Lung (tissue), 12 donors: ENCODE data around the gene ERBIN. TPM values are rescaled to one million over a fixed set of nuclear protein-coding genes. Genes with fewer than 3 reads are reported as not detected.

Source experiments
- ATAC-seq: fragments of 200-7000 bp; cut with Tn5 transposase; one replicate; pipeline ENCODE4 v1.9.1; 2020; ENCODE audit warnings: moderate number of reproducible peaks; ENCODE audit not compliant: insufficient read depth, low FRiP score
- DNase-seq, 3 donors: peaks; one replicate each; pipeline ENCODE4 v3.0.0-alpha.2; 2013 to 2017
- H3K27ac ChIP-seq, 2 donors: one replicate each; pipeline ENCODE4 v1.5.1; 2013; ENCODE audit warnings: mild to moderate bottlenecking in 2 of 2, moderate library complexity in 2 of 2, control low read depth in 1 of 2, inconsistent platforms in 1 of 2, low read depth in 1 of 2, low read length in 1 of 2
- H3K27me3 ChIP-seq, 3 donors: one replicate each; pipeline ENCODE4 v1.5.1; 2013; ENCODE audit warnings: low read length in 2 of 3; ENCODE audit not compliant: control insufficient read depth in 3 of 3, insufficient read depth in 3 of 3
- H3K36me3 ChIP-seq, 4 donors: one replicate each; pipeline ENCODE4 v1.5.1; 2013; ENCODE audit warnings: low read length in 4 of 4, mild to moderate bottlenecking in 1 of 4, moderate library complexity in 1 of 4; ENCODE audit not compliant: control insufficient read depth in 4 of 4, insufficient read depth in 4 of 4
- H3K4me1 ChIP-seq, 5 donors: one replicate each; pipeline ENCODE4 v1.5.1; 2013; ENCODE audit warnings: low read length in 5 of 5, mild to moderate bottlenecking in 2 of 5, moderate library complexity in 1 of 5; ENCODE audit not compliant: control insufficient read depth in 5 of 5, insufficient read depth in 5 of 5
- H3K4me3 ChIP-seq: one replicate; pipeline ENCODE4 v1.5.1; 2013; ENCODE audit warnings: mild to moderate bottlenecking, control low read depth, moderate library complexity
- H3K9ac ChIP-seq, 2 donors: one replicate each; pipeline ENCODE4 v1.5.1; 2013; ENCODE audit warnings: low read length in 2 of 2, control low read depth in 1 of 2; ENCODE audit not compliant: insufficient read depth in 1 of 2
- H3K9me3 ChIP-seq, 4 donors: one replicate each; pipeline ENCODE4 v1.5.1; 2013; ENCODE audit warnings: low read length in 3 of 4, mild to moderate bottlenecking in 1 of 4, moderate library complexity in 1 of 4; ENCODE audit not compliant: control insufficient read depth in 4 of 4, insufficient read depth in 3 of 4
- CTCF ChIP-seq: IDR thresholded peaks from 2 replicates; pipeline ENCODE4 v1.5.1; 2012; ENCODE audit warnings: mild to moderate bottlenecking; ENCODE audit errors: control extremely low read depth, extremely low read depth
- WGBS, 2 donors: extraction: QIAGEN DNeasy Blood & Tissue Kit; methylation state at CpG; one replicate each; pipeline ENCODE4 v1.1.7; 2013; 5-methylcytosine and 5-hydroxymethylcytosine counted together
- polyA plus RNA-seq, 2 donors: library from polyadenylated mRNA; stranded (reverse); fragments of 200-250 nt; gene quantifications; one replicate each; pipeline ENCODE4 v1.2.1, GENCODE V29; 2013
- total RNA-seq, 2 donors: library from RNA; depleted of rRNA in 1 of 2; stranded (reverse); fragments of >200 nt in 1 of 2; gene quantifications; one replicate each; pipeline ENCODE4 v1.2.1, GENCODE V29; 2014 to 2021
- donor health status: control.
- donor health status: control.
- donor health status: Bipolar disorder and iron deficiency.
- donor health status: healthy.
- donor health status: DM: yes; HTN: yes; CAD: no.

The ERBIN gene
- total and polyA plus RNA-seq, 4 donors, result 13.8 to 235 (median 41.9) TPM

GRCh38 chr5:65892801-65893200 lies 33.6 kb upstream of the ERBIN start:
- no peak for ATAC-seq
- no peak for DNase-seq
- Histone ChIP-seq H3K4me3 (no peak overlapping the region), H3K36me3 (no peaks in the 10 kb centered on the region), H3K4me1 (no peaks in the 10 kb centered on the region), H3K27me3 (peaks cover 0 to 4% (median 0%) of the 10 kb centered on the region in 3 donors), H3K9me3 (peaks cover 0 to 2% (median 0%) of the 10 kb centered on the region in 4 donors), H3K27ac (no peak overlapping the region), H3K9ac (no peak overlapping the region)
- TF ChIP-seq CTCF, result no peak
- 83 to 94% methylated on average over 1 of the region's 1 CpG for WGBS, 2 donors

GRCh38 chr5:65893749-65894430 lies 32.5 kb upstream of the ERBIN start:
- Histone ChIP-seq H3K9me3 (no peaks in the 10 kb centered on the region), H3K9ac (no peak overlapping the region), H3K4me1 (no peaks in the 10 kb centered on the region), H3K4me3 (no peak overlapping the region), H3K27me3 (peaks cover 0 to 4% (median 0%) of the 10 kb centered on the region in 3 donors), H3K27ac (no peak overlapping the region), H3K36me3 (no peaks in the 10 kb centered on the region)
- WGBS, 2 donors, result 85 to 96% methylated on average over 9 of the region's 9 CpGs
- TF ChIP-seq CTCF, result no peak
- ATAC-seq (no peak), DNase-seq (no peak)

GRCh38 chr5:65895891-65896290 lies 30.5 kb upstream of the ERBIN start:
- no peak for TF ChIP-seq CTCF
- H3K4me3 ChIP-seq, result no peak overlapping the region
- ATAC-seq, result no peak
- peaks cover 0 to 4% (median 0%) of the 10 kb centered on the region in 3 donors for H3K27me3 ChIP-seq
- WGBS, 2 donors, result 91 to 95% methylated on average over 3 of the region's 3 CpGs
- no peaks in the 10 kb centered on the region for H3K36me3 ChIP-seq
- no peaks in the 10 kb centered on the region for H3K4me1 ChIP-seq
- no peak for DNase-seq
- no peak overlapping the region for H3K27ac ChIP-seq
- H3K9me3 ChIP-seq, result no peaks in the 10 kb centered on the region
- H3K9ac ChIP-seq, result no peak overlapping the region

- H3K36me3 ChIP-seq, result no peaks in the 10 kb centered on the region
- no peaks in the 10 kb centered on the region for H3K4me1 ChIP-seq
- TF ChIP-seq CTCF, result no peak
- H3K27me3 ChIP-seq, result no peaks in the 10 kb centered on the region
- H3K27ac ChIP-seq, result no peak overlapping the region
- no peak overlapping the region for H3K9ac ChIP-seq
- H3K9me3 ChIP-seq, result no peaks in the 10 kb centered on the region
- no peak for ATAC-seq
- no peak overlapping the region for H3K4me3 ChIP-seq
- no peak for DNase-seq
- WGBS, 2 donors, result 90 to 95% methylated on average over 2 of the region's 2 CpGs
These were observed 25.6 kb upstream of the ERBIN start for GRCh38 chr5:65900746-65901145.
